ENCODE results near the gene PTPRU.

The PTPRU gene

DNA sequence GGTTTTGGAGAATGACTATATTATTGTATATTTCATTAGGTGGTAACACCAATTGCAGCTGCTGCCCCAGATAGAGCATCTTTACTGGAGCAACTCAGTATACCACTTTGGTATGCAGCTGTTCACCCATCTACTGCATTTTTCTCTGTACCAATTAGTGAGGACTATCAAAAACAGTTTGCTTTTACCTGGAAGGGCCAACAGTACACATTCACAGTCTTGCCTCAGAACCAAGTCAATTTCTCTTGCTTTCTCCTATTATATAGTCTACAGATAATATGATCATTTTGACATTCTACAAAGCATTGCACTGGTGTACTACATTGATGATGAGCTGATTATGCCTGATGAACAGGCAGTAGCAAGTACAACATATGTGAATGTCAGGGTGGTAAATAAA, 99.3 kb downstream of the PTPRU start:
- DNase-seq (ENCODE audit: low read depth), result no peak

DNA sequence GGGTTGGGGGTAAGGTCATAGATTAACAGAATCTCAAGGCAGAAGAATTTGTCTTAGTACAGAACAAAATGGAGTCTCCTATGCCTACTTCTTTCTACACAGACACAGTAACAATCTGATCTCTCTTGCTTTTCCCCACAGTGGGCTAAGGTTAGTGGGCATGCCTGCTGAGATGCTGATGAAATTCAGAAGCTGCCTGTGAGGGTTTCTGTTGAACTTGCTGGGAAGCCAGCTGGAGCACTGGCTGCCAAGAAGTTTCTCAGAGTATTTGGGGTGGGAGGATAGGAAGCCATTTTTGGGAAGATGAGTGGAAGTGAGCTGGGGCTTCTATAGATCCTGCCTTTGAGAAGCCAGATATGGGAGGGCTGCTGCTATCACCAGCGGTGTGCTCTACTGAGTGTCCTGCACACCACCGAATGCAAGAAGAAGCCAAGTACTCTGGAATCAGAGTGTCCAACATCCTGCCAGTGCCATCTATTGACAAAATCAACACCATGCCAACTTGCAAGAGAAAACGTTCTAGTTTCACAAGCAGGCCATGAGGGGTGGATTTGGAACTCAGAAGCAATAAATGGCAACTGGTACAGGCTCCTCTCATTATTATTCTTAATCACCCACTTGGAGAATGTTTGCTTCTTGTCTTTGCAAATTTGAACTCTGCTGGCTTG, 102.7 kb downstream of the PTPRU start:
- no peak for DNase-seq (ENCODE audit: low read depth)

DNA sequence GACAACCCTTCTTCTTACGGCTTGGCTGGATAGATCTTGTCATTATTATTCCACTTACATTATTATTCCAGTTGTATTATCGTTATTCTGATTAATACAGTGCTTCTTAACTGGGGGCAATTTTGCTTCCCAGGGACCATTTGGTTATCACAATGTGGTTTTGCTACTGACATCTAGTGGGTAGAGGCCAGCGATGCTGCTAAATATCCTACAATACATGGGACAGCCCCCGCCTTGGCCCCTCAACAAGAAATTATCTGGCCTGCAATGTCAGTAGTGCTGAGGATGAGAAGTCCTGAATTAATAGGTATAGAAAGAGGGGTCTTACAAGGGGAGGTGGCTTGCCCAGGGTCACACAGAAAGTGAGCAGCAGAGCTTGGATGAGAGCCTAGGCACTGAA, 105.6 kb downstream of the PTPRU start:
- no peak for DNase-seq (ENCODE audit: low read depth)

DNA sequence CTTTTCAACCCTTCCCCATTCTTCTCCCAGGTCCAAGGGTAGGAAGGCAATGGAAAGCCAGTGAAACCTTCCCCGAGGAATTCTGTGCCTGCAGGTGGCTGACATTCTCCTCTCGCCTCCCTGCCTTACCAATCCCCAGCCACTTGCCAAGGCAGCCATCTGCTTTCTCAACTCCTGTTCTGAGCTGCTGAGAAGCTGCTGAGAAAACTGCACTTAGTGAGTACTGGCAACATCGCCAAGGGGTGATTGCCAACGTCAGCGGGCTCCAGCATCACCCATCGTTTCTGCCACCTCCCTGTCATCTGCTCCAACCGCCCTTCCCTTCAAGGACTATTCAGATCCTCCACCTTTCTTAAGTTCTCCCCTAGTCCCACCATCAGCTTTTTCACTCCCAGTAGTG, 106.0 kb downstream of the PTPRU start:
- no peak for DNase-seq (ENCODE audit: low read depth)

DNA sequence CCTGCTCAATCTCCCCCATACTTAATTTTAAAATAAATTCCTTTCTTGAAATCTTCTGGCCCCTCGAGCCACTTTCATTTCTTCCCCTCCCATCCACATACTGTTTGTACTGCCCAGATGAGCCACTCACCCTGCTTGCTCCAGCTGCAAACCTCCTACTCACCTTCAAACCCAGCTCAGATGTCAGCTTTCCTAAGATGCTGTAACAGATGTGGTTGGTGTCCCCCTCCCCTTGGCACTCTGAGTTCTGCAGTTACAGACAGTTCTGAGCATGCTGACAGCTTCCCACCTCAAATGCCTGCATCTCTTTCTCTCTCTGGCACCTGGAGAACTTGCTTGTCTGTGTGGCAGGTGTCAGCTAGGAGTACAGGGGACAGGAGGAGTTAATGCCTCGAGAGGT, 106.7 kb downstream of the PTPRU start:
- no peak for DNase-seq (ENCODE audit: low read depth)

DNA sequence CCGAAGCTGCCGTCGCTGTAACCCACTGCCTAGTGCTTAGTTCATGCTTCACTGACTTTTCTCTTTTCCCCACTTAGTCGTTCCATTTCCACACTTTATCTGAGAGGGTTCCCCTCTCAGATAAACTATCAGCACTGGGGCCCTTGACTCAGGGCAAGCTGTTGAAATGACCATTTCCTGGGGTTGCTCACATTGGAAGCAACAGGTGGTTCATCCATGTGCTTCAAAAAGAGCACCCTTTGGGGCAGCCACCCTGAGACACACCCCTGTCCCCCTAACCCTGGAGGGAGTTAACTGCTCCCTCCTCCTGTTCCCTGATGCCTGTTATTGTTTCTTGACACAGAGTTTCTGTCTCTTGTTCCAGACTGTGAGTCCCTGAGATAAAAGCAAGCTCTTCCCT, 107.2 kb downstream of the PTPRU start:
- no peak for DNase-seq (ENCODE audit: low read depth)

DNA sequence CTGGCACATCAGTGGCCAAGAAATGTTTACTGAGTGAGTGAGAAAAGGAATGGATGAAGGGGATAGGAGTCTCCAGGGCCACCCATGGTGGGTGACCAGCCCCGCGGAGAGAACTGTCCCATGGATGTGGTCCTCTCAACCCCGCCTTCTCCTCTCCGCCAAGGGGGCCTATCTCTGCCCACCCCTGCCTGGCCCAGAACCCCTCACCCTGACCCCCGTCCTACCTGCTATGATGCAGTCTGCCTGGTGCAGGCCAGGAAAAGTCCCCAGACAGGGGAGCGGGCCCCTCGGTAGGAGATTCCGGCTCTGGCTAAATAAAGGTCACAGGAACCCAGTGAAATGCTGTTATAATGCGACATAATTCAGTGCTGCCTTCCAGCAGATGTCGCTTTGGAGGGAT, 107.6 kb downstream of the PTPRU start:
- DNase-seq (ENCODE audit: low read depth), result no peak

DNA sequence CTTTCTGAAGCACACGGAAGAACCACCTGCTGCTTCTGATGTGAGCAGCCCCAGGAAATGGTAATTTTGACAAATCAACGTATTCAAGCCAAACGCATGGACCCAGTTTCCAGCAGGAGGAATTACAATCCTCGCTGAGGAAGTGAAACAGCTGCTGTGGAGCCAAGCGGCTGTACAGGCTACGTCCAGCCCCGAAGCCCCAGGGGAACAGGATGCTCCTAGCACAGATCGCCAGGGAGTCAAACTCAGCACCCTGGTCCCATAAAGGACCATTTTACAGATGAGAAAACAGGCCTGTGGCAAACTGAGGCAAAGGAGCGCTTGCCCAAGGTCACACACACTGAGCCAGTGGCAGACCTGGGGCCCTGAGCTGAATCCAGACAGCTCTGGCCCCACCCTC, 108.0 kb downstream of the PTPRU start:
- DNase-seq (ENCODE audit: low read depth), result no peak

DNA sequence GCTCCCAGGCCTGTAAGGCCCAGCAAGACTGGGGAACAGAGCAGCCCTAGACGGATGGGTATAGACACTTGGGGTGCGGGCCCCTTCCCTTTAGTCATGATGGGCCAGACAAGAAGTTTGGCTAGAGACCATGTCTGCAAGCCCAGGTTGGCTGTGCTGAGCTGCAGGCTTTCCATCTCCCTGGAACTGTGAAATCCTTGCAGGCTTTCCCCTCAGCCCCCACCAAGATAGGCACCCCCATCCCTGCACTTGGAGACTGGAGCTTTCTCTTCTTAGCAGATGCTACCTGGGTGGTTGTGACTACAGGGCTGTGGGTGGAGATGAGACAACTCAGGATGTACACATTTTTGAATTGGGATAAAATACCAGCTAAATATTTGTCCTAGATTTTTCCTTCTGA, 110.3 kb downstream of the PTPRU start:
- DNase-seq (ENCODE audit: low read depth), result no peak

DNA sequence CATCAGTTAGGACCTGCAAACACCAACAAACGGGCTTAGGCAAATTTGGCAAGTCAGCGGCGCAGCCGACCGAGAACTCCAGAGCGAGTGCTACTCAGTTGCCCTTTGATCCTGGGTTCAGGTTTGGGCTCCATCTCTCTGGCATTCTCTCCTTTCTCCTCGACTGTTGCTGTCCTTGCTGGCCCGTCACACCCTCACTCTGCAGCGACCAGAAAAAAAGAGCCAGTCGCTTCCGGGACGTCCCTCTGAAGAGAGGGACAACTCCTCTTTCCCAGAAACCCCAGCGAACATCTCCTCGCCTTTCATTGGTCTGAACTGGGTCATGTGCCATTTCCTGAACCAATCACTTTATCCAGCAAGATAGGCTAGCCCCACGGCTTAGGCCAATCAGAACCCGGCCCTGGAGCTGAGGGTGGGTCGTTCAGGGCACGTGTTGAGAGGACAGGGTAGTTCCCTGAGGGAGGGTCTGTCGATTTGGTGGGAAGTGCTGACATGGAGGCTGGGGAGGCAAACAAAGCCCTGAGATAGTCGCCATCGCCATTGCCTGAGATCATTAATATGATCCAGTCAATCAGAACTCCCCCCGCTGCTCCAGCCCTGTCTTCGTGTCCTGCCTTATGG, 113.7 kb downstream of the PTPRU start:
- no peak for DNase-seq (ENCODE audit: low read depth)

DNA sequence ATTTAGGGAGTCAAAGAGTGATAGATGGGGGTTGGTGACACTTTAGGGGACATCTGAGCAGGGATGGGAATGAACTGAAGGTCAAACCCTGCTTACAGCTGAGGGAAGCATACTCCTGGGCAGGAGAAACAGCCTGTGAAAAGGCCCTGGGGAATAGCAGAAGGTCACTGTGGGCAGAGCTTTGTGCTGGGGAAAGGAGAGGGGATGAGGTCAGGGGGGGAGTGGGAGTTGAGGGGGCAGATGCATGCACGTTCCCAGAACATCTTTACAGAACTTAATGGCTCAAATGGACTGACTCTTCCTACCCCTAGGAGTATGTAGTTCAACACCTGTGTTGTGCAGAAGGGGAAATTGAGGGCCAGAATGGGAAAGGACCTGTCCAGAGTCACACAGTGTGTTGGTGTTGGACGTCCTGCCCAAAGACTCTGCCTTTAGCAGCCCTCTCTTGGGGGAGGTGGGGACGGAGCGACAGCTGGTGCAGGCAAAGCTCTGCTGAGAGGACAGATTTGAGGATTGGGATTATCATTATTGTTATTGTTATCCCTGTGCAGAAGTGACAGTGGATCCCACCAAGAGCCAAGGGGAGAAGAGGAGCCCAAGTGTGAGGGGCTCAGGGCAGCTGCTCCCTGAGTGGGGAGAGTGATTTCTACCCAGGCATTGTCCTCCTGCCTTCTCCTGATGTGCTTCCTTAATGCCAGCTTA, 116.5 kb downstream of the PTPRU start:
- no peak for DNase-seq (ENCODE audit: low read depth)

DNA sequence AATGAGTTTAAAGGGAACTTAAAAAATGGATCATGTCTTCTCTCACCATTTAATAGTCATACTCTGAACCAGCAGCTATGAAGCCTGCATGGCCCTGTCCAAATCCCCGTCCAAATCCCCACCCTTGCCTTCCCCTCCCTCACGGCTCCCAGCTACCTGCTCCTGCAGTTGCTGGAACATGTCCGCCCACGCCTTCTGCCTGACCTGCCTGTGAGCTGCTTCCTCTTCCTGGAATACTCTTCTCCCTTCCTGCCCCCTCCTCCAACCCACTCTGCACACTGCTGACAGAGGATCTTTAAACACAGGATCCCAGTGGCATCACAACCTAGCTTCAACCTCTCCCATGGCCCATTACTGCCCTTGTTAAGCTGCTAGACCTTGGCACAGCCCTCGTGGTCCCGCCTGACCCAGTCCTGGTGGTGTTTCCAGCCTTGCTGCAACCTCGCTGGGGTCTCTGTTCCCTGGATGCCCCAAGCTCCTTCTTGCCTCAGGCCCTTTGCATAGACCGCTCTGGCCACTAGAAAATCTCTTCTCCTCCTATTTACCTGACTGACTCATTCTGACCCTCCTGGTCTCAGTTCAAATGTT, 118.3 kb downstream of the PTPRU start:
- no peak for DNase-seq (ENCODE audit: low read depth)

DNA sequence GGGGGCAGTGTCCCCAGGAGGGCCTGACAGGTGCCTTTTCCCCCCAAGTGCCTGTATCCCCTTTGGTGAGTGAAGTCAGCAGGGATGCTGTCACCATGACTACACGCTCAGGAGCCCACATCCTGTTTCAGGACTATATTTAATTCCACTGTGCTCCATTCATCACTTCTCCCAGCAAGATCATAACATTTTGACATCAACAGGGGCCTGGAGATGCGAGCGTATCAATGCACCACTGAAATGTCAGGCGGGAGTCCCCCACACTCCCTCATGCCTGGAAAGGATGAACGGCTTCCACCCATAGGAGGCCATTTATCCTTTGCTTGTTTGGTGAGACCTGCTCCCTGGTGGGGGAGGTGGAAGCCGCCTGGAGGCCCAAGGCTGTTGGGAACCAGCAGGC, 119.1 kb downstream of the PTPRU start:
- DNase-seq (ENCODE audit: low read depth), result no peak

DNA sequence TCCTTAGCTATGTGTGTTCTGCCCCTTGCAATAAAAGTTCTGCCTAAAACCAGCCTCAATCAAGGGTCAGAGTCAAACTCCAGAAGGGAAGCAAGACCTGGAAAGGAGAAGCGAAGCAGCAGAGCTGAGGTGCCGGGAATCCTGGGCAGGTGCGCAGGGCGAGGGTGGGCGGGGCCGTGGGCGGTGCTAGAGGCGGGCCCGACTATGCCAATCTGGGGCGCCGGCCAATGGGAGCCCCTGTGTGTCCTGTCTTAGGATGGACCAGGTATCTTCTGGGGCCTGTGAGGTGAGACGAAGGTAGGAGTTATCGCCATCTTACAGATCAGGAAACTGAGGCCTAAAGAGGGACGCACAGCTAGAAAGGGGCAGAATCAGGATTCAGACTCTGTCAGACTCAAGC, 120.3 kb downstream of the PTPRU start:
- DNase-seq (ENCODE audit: low read depth), result no peak

DNA sequence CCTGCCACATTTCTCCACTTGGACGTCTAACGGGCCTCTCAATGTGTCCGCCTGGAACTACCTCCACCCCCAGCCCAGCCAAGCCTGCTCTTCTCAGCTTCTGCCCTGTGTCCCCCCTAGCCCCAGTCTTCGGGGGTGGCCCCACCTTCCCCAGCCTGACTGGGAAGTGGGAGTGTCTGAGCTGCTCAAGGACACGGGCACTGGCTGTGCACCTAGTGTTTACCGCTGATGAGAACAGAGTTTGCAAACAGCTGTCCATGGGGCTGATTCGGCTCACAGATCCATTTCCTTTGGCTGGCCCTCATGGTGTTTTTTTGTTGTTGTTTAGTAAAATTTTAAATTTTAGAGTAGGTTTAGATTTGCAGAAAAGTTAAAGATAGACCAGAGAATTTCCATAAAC, 121.1 kb downstream of the PTPRU start:
- no peak for DNase-seq (ENCODE audit: low read depth)

DNA sequence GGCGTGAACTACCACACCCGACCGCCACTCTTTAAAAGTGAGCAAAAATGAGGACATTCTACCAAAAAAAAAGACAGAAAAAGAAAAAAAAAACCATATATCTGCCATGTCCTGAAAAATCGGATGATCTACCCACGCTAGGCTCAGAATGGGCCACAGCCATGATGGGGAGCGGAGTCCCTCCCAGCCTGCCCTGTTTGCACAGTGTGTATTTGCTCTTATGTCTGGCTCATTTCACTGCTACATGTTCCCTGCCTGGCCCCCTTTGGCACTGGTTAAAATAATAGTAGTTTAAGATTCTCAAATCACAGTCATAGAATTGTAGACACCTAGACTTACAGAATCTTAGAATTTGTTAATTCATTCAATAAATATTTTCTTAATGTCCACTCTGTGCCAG, 121.9 kb downstream of the PTPRU start:
- DNase-seq (ENCODE audit: low read depth), result no peak

DNA sequence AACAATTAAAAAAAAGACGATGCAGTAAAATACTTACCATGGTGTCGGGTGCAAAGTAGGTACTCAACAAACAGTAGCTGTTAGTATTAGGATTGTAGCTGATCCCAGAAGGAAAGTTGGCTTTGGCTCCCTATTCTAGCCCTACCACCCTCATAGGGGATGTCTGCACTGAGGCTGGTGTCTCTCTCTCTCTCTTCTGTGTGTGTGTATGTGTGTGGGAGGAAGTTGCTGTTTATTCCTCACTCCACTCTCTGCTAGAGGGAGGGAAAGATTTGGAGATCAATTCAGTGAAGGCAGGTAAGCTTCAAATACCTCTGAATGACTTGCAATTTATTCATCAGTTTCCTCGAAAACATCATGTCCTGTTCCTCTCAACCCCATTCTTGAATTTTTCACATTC, 124.4 kb downstream of the PTPRU start:
- no peak for DNase-seq (ENCODE audit: low read depth)

DNA sequence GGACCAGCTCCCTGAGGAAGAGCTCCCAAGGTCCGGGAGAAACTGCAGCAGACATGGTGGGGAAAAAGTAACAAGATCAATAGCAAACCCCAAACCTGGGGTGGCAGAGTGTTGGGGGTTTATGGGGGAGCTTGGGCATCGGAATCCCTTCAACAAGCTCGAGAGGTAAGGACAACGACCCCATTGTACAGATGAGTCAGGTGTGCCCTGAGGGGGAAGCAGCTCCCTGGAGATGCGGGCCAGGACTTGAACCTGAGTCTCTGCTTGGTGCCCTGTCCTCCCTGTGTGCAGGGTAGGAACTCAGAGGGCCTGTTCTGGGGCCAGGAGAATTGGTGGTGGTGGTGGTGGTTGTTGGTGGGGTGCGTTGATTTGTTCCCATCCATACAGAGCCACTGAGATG, 125.4 kb downstream of the PTPRU start:
- DNase-seq (ENCODE audit: low read depth), result no peak

DNA sequence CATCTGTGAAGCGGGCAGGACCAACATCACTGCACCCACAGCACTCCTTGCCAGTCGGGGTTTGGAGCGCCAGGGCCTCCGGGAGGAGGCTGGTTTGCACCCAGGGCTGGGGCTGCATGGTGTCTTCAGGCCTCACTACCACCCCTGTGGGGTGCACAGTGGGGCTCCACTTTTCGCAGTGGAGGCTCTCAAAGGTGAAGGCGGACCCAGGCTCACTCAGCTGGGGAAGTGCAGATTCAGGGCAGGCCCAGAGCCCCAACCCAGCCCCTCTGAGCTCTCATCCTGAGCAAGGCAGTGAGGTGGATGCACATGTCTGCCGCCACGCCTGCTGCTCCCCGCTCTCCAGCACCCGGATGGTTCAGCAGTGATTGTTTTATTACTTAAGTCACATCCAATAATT, 125.8 kb downstream of the PTPRU start:
- no peak for DNase-seq (ENCODE audit: low read depth)

DNA sequence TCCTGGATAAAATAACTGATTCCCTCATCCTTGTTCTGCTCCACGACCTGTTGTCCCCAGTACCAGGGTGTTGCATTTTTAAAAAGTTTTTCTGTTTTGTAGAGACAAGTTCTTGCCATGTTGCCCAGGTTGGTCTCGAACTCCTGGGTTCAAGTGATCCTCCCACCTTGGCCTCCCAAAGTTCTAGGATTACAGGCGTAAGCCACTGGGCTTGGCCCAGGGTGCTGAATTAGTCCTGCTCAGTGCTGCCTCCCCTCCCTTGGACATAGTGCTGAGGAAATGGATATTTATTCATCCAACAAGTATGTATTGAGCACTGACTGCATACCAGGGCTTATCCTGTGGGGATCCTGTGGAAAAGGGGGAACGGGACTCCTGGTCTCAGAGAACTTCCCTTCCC, 126.4 kb downstream of the PTPRU start:
- no peak for DNase-seq (ENCODE audit: low read depth)

DNA sequence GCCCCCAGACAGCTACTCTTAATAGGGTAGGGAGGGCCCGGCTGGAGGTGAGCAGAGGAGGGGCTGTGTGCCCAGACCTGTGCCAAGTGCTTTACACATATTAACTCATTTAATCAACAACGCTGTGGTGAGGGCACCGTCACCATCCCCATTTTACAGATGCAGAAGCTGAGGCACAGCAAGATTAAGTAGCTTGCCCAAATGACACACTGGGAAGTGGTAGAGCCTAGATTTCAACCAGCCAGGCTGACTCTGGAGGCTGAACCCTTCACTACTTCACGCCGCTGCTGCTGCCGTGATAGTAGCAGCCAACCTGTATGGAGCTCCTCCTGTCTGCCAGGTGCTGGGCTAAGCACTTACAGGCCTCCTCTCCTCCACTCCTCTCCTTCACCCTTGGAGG, 127.2 kb downstream of the PTPRU start:
- DNase-seq (ENCODE audit: low read depth), result no peak

DNA sequence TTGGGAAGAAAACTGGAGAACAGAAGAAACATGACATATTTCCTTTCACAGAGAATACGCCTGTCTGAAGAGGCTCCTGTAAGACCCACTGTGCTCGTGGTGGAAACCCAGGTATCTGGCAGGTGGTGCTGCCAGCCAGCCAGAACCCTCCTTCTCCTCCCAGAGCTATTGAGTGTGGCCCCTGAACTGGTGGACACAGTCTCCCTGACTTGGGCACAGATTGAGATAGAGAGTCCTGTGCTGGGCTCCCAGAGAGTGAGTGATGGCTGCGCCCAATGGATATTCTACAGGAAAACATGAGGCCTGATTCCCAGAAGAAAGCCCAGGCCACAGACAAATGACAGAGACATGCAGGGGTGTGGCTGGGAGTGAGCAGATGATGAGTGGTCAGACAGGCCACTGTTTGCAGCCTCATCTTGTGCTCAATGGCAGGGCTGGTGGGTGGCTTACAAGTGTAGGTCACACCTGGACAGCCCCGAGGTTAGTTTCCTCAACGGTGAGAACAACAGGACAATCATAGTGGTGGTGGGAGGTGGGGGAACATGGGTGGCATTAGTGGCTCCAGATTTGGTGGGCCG, 127.9 kb downstream of the PTPRU start:
- no peak for DNase-seq (ENCODE audit: low read depth)
